GM18520 (cell line): ENCODE measurements around the gene NAV3.

Experiments used
- ATAC-seq: cut with Tn5 transposase; IDR thresholded peaks from one replicate; pipeline ENCODE4 v1.9.1; 2021; ENCODE audit not compliant: unreplicated experiment

NAV3 gene, protein sequence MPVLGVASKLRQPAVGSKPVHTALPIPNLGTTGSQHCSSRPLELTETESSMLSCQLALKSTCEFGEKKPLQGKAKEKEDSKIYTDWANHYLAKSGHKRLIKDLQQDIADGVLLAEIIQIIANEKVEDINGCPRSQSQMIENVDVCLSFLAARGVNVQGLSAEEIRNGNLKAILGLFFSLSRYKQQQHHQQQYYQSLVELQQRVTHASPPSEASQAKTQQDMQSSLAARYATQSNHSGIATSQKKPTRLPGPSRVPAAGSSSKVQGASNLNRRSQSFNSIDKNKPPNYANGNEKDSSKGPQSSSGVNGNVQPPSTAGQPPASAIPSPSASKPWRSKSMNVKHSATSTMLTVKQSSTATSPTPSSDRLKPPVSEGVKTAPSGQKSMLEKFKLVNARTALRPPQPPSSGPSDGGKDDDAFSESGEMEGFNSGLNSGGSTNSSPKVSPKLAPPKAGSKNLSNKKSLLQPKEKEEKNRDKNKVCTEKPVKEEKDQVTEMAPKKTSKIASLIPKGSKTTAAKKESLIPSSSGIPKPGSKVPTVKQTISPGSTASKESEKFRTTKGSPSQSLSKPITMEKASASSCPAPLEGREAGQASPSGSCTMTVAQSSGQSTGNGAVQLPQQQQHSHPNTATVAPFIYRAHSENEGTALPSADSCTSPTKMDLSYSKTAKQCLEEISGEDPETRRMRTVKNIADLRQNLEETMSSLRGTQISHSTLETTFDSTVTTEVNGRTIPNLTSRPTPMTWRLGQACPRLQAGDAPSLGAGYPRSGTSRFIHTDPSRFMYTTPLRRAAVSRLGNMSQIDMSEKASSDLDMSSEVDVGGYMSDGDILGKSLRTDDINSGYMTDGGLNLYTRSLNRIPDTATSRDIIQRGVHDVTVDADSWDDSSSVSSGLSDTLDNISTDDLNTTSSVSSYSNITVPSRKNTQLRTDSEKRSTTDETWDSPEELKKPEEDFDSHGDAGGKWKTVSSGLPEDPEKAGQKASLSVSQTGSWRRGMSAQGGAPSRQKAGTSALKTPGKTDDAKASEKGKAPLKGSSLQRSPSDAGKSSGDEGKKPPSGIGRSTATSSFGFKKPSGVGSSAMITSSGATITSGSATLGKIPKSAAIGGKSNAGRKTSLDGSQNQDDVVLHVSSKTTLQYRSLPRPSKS (N-terminal part only)

DNA sequence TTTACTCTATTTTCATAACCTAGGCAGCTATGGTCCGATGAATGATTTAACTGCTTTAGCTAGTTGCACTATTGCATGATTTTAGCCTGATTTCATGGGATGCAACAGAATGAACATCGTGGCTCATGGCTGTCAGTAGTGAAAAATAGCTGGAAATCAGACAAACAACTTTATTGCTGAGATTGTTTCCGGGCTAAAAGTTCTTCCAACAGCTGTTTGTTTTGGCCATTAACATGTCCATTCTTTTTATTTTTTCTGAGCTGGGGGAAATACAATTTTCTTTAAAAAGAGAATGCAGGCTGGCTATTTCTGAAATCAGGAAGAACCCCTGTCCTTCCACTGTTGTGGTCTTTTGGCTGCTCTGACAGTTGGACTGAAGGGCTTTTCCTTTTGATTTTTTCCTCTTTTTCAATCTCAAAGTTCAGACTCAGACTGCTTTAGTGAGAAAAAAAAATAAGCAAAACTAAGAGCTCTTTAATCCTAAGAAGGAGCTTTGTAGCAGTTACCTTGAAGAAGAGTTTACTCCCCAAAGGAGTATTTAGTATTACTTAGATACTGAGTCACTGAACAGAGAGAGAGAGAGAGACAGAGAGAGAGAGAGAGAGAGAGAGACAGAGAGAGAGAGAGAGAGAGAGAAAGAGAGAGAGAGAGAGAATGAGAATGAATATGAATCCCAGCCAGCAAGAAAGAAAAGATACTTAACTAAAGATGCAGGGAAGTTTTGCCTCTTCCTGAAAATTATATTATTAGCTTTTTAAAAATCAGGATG, at the start of gene NAV3:
Gene NAV3, plus strand, starts transcription at position 312 of the 769 bp plus-strand sequence. CDS start 568 bp downstream, outside the sequence.
- no peak for ATAC-seq

DNA sequence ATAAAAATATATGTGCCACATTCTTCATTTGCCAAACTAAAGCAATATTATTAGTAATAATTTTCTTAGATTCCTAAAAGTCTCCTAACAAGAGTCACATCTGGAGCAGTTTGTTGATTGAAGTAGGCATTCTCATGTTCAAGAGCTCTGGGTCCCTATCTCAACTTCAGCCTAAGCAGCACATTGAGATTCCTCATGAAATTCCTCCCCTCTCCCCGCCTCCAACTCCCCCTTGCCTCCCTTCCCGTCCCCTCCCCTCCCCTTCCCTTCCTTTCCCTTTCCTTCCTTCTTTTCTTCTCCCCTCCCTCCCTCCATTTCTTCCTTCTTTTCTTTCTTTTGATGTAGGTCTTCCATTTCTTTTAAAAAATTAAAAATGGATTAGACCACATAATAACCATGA, 48.7 kb upstream of the NAV3 start:
- ATAC-seq, result no peak

DNA sequence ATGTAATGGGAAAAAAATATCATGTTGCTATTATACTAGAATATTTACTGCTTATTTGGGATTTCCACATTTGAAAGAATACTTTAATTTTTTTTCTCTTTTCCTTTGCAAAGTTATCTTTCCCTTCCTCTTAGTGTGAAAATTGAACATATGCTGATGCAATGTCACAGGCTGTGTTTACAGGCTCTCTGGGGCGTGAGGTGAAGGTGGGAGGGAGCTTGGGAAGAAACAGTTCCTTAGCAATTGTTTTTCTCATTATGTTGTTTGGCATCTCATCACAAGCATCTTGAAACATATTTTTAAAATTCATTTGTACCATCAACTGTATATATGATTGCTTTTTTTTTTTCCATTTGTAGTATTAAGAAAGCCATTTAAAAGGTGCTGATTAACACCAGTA, 47.9 kb upstream of the NAV3 start:
- ATAC-seq, result no peak

DNA sequence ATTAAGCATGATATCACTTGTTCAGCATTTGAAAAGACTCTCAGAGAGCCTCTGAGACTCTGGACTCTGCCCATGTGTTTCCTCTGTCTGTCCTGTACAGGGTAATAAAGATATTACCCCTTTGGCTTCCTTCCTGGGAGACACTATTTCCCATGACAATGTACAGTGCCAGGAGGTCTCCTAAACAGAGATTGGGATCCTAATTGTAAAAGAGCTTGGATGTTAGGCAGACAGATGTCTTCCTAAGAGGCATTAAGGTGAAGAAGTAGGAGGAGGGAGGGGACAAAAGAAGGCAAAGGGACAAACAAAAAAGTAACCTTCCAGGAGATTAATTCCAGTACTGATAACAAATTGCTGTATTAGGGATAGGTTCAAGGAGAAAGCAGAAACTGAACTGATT, 45.5 kb upstream of the NAV3 start:
- ATAC-seq, result no peak

DNA sequence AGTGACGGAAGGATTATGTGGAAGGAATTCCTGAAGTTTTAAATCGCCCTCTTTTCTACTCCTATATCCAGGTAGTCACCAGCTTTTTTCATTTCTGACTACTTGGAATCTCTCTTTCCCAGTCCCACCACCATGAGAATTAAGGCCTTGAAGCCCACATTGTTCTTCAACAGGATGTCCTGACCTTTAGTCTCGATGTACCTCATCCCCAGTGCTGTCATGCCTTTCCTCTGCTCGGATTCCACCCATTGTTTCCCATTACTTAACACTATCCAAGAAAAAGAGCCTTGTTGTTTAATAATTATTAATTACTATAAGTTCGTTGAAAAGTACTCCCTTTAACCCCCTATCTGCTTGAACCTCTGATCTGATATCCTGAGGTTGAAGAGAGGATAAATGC, 44.0 kb upstream of the NAV3 start:
- no peak for ATAC-seq

DNA sequence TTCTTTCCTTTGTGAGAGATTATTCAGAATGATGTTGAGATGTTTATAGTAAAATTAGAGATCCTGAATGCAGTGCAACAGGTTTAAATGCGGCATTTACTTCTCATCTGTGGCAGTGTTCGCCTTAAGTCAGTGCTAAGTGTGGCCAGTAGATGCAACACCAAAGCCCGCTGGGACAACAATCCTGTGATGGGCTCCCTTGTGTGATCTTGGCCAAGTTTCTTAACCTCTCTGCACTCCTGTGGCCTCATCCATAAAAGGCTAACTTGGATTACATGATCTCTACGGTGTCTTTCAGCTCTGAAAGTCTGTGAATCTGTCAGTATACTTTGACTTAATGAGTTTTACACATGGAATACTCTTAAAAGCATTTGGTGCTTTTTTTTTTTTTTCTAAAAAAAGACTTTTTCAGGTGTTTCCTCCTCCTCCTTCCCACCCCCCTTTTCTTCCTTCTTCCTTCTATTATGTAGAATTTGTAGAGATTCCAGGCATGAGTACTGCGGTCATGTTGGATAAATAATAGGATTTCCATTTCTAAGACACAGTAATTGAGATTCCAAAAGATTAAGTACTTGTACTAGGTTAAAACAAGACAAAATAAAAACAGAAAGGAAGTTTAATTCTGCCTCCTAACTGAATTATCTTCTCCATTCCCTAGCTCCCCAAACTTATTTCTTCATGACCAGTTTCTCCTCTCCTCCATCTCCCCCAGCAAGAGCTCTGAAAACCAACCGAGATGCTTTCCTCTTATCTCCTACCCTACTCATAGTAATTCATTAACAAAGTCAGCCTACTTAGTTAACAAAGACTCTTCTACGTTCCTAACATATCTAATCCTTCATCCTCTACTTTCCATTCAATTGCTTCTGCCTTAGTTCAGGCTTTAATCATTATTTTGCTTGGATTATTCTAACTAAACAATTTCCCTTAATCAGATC, 42.2 kb upstream of the NAV3 start:
- no peak for ATAC-seq

DNA sequence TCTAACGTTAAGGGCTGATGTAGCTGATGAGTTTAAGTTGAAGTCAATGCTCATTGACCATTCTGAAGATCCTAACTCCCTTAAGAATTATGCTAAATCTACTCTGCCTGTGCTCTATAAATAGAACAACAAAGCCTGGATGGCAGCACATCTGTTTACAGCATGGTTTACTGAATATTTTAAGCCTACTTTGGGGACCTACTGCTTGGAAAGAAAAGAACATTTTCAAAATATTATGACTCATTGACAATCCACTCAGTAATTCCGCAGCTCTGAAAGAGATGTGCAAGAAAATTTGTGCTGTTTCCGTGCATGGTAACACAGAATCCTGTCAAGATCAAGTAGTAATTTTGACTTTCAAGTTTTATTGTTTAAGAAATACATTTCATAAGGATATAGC, 35.0 kb upstream of the NAV3 start:
- ATAC-seq, result no peak

DNA sequence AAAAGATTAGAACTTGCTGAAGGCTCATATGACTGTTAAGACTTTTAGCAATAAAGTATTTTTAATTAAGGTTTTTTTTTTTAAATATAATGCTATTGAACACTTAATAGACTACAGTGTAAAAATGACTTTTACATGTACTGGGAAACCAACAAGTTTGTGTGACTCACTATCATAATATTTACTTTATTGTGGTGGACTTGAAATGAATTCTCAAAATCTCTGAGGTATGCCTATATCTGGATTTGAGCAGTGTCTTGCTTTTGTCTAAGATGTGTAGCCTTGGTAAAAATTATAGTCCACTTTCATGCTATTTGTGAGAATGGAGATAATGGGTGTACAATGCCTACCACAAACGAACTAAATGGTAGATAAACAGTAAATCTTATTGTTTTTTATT, 33.9 kb upstream of the NAV3 start:
- no peak for ATAC-seq

DNA sequence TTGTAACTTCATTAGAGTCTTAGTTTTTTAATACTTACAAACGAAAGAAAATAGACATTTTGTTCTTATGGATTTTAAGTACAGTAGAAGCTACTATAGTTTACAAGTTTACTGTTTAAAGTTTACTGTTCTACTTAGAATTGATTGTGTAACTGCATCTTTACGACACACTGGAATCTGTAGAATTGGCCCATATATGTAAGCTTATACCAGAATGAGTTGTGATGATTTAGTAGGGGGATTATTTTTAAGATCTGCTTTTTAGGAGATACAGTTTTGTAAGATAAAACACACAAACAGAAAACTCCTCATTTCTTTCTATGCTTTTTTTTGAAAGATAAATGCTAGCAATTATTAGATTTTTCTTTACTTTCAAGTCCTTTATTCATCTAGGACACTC, 30.2 kb upstream of the NAV3 start:
- ATAC-seq, result no peak

DNA sequence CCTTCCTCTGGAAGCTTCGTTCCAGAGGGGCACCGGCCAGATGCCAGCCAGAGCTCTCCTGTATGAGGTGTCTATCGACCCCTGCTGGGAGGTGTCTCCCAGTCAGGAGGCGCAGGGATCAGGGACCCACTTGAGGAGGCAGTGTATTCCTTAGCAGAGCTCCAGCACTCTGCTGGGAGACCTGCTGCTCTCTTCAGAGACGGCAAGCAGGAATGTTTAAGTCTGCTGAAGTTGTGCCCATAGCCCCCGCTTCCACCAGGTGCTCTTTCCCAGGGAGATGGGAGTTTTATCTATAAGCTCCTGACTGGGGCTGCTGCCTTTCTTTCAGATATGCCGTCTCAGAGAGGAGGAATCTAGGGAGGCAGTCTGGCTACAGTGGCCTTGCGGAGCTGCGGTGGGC, 22.2 kb upstream of the NAV3 start:
- ATAC-seq, result no peak

DNA sequence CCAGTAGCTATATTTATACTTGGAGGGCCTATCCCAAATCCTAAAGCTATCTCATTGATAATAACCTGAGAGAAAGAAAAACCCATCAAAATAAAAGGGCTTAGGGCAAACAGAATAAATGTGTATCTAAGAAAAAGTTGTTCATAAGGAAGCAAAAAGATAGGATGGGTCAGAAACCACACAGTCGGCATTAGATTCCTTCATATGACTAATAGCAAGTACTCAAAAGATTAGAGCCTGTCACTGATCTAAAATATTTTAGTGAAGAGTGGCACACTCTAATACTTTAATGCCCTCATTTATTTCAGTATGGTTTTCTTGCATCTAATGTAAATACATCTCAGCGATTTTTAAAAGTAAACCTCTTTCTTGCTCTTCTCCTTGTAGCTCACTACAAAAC, 17.1 kb upstream of the NAV3 start:
- no peak for ATAC-seq

DNA sequence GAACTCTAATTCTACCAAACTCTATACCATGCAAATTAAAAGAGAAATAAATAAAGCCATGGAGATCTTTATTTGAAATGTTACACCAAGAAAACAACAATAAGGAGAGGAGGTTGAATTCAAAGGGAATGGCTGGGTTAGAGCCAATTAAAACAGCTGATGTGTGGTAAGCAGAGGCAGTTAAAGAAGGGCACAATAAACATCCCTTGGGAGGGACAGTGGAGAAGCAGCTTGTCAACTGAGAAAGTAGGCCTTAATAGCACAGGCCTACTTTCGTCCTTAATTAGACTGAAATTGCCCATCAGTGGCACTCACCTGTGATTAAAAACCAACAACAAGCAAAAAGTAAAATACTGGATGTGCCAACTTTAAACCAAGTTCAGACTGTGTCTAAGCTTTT, 16.3 kb upstream of the NAV3 start:
- ATAC-seq, result no peak

DNA sequence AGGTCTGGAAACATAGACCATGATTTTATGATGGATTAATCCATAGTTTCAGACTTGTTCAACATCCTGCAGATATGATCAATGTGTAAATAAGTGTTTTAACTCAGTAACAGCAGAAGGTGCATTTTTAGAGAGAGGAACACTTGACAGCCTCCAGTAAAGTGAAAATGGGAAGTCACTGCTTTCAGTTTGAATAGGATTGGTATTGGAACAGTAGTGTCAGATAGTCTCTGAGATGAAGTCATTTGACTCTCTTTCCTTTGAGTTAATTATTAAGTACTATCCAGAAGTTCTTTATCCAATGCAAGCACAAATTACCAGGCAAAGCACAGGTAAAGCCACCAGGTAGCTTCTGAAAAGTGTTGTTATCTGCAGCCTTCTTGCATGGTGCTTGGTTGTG, 14.5 kb upstream of the NAV3 start:
- peak; percentile 91 for ATAC-seq

DNA sequence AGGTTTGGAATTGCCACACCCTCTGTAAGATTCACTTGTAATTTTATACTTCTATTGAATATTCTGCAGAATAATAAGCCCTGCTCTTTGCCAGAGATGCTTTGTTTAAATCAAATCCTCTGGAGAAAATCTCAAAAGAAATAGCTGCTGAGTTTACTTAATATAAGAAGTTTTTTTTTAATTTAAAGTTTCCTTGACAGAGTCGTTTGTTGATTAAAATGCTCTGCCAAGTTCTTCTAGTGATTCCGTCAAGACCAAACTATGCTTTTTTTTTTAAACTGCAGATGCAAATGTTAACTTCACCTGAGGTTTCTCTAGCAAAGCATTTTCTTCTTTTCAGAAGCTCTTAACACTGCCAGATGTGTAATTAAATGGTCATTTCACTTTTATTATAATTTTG, 13.4 kb upstream of the NAV3 start:
- no peak for ATAC-seq

DNA sequence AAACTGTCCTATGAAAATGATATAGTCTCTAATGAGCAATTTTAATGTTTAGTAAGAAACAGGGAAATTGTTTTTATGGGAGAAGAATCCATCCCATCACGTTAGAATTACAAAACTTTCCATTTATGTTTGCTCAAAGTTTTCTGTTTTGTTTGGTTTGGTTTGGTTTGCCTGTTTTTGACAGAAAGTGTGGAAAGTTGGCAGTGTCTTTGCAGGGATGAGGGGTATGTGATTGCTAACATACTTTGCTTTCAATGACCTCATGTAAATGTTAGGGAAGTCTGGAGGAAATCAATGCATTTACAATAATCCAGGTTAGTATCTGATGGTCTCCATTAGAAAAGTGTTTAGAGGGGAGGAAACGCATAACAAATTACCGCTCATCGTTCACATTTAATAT, 12.3 kb upstream of the NAV3 start:
- no peak for ATAC-seq

DNA sequence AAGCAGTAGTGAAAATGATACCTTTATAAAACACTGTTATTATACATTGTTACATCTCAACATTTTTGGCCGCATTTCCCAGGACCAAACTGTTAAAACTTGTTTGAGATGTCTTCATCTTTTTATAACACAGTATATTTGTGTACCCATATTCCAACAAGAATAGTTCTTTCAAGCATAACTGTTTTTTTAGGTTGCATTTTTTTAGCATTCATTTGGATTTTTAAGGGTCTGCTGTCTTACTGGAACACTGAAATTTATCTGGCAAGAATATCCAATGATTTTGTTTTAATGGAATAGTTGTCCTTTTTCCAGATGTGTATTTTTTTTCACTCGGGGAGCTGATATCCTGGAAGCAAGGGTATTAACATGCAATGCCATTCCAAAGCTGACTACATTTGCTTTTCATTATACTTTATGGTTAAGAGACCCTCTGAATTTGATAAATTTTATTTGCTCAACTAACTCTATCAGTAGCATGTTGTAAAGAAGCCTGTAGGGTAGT, 8.9 kb upstream of the NAV3 start:
- no peak for ATAC-seq

DNA sequence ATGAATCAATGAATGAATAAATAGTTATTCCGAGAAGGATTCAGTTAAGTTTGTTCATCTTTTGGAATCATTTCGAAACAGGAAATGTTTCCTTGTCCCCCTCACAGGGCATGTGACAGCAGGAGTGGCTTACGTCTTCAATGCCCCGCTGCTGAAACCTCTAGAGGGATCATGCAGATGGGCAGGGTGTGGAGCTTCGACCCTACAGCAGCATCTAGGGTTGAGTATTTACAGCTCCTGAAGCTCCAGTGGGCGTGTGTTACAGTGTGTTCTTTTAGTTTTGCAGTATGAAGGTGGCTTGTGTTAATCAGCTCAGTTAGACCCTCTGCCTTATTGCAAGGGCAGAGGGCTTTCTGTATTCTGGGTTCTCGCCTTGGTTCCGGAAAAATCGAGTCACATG, 2.6 kb downstream of the NAV3 start:
- no peak for ATAC-seq

DNA sequence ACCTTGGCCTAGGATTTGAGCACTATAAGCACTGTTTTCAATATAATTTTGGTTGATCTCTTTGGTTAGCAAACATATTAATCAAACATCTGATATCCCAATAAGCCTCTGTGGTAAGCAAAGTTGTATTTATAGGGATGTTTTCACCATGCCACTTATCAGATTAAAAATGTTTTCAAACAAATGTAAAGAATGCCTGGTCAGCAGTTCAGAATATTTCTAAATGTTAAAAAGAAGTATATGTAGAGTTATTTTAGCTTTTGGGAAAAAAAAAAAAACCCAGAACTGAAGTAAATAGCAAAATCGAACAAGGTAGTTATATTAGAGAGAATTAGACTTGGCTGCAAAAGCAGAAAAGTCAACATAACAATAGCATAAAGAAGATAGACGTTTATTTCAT, 3.9 kb downstream of the NAV3 start:
- no peak for ATAC-seq

DNA sequence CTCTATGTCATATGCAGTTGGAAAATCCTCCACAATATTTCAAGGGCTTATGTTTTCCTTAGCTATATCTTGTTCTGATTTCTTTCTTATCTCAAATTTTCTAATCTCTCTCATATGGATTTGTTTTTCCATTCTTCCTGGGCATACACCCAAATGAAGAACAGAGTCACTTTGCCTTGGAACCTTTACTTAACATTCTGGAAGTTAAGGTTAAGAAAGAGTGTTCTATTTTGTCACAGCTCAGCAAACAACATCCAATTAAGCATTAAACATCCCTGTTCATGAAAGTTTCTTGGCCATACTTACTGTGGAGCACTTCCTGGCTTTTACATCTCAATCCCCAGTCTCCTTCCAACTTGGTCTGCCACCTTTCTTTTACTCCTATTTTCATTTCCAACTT, 5.3 kb downstream of the NAV3 start:
- no peak for ATAC-seq

DNA sequence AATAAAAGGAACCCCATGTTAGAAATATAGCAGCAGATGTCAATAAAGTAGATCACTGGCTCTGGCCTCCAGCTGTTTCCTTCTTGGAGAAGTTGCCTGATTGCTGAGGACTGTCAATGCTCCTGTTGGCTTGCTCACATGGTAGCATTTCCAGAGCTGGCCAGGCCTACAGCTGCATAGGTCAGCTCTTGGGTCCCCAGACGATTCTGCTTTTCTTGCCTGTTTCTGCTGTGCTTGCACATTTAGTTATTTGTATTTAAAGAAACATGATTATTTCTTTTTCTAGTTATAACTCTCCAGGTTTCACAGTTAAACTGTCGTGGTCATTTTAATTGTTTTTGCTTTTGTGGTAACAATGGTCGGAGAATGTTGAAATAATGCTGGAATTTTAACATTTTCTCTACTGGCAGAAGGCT, 7.2 kb downstream of the NAV3 start:
- no peak for ATAC-seq
